ENCODE measurements around the gene WT1.
"Not testable (repeated sequence)": the region's sequence is repeated elsewhere in the genome, so short reads cannot be mapped to it uniquely, and the experiment has no call there.

Gene WT1

GRCh38 chr11:32387411-32387810 is 47.9 kb downstream of the WT1 start:
- DNase-seq (ENCODE audit: low read depth in 2 of 2), result no peak

- DNase-seq (ENCODE audit: low read depth in 2 of 2), result no peak
Measured at GRCh38 chr11:32386770-32387377, 48.5 kb downstream of the WT1 start.

DNA sequence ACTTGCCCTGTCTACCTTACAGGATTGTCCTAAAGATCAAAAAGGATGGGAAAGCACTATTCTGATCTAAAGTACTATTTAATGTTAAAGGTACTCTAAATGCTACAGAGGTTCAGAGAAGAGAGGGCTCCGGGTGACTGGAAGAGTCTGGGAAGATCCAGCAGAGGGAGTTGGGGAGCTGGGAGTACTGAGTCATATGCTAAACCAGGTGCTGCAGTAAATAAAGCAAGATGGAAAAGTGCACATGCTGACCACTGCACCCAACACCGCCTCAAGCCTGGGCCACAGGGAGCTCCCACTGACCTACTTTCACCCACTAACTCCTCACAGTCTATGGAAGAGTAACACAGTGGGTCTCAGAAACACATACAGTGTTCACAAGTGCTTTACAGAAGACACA is 49.3 kb downstream of the WT1 start:
- DNase-seq (ENCODE audit: low read depth in 2 of 2), result no peak

GRCh38 chr11:32382339-32383049 is 52.8 kb downstream of the WT1 start:
- no peak for DNase-seq (ENCODE audit: low read depth in 2 of 2)

- no peak for DNase-seq (ENCODE audit: low read depth in 2 of 2)
Measured at GRCh38 chr11:32381179-32381578, 54.2 kb downstream of the WT1 start.

GRCh38 chr11:32379719-32380118 is 55.6 kb downstream of the WT1 start:
- no peak for DNase-seq (ENCODE audit: low read depth in 2 of 2)

DNA sequence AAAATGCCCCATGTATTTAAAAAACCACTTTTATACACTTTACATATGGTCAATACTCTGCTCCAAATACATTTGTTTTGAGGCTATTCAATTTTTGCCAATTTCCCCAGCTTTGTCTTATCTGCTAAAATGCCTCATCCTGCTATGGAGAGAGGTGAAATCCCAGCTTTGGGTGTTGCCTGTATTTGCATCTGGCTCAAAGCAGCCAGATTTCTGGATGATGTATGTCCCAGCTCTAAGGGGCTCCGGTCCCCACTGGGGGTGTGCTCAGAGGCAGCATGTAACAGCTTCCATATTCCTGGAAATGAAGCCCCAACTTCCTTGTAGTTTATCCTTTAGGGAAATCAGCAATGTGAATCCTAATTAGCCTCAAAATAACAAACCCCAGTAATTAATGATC is 59.5 kb downstream of the WT1 start:
- DNase-seq (ENCODE audit: low read depth in 2 of 2), result no peak

GRCh38 chr11:32374261-32374711 is 61.1 kb downstream of the WT1 start:
- no peak for DNase-seq (ENCODE audit: low read depth in 2 of 2)

DNA sequence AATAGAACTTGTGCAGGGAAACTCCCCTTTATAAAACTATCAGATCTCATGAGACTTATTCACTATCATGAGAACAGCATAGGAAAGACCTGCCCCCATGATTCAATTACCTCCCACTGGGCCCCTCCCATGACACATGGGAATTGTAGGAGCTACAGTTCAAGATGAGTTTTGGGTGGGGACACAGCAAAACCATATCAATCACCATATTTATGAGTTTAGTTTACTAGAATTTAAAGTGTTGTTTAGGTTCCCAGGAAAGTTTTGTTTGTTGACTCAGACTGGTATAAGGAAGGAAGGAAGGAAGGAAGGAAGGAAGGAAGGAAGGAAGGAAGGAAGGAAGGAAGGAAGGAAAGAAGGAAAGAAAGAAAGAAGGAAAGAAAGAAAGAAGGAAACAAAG is 65.4 kb downstream of the WT1 start:
- not testable (repeated sequence) for DNase-seq (ENCODE audit: low read depth in 2 of 2)

DNA sequence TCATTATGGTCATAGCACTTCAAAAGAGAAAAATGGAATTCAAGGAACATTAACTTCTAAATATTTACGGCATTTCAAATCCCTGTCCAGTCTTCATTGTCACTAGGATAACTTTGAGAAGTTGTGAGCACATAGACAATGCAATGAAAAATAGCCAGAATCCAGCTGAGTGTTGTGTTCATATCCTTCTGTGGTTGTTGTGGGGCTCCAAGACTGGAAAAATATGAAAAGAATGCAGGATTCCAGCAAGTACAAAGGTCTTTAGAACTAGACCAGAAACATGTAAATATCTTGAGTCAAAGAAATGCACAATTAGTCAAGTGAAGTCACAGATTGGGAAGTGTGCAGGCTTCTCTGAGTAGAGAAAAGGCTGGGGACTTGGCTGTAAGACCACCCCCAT is 68.7 kb downstream of the WT1 start:
- DNase-seq (ENCODE audit: low read depth in 2 of 2), result no peak

DNA sequence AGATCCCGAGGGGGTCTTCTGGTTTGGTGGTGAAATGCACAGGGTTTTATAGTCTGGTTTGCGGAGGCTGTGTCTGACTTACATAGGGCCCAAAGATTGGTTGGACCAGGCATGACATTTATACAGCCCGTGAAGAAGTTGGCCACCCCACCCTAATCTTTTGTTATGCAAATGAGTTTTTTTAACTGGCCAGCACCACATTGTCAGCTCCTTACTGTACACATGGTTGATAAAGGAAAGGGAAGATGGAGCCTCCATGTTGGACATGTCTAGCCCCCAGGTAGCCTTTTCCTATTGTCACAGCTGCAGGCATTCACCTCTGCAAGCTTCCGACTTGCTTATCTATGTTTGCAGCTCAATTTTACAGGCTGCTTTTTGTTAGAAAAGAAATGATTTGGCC is 70.1 kb downstream of the WT1 start:
- DNase-seq (ENCODE audit: low read depth in 2 of 2), result no peak

- no peak for DNase-seq (ENCODE audit: low read depth in 2 of 2)
Measured at GRCh38 chr11:32358729-32359128, 76.6 kb downstream of the WT1 start.

DNA sequence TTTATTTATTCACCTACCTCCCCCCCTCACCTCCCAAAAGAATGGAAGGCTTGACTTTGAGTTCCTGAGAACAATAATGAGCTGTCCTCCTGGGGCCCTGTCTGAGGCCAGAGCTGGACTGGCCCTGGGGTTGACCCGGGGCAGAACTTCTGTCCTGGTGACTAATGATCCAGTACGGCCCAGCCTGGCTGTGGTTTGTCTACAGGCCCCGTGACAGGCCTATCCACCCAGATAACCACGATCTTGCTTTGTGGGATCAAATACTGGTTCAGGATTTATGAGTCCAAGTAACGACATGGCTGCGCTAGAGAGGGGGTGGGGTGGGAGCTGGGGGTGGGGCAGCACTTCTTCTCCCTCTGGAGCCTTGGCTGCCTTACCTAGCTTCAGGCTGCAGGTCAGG is 81.5 kb downstream of the WT1 start:
- no peak for DNase-seq (ENCODE audit: low read depth in 2 of 2)

DNA sequence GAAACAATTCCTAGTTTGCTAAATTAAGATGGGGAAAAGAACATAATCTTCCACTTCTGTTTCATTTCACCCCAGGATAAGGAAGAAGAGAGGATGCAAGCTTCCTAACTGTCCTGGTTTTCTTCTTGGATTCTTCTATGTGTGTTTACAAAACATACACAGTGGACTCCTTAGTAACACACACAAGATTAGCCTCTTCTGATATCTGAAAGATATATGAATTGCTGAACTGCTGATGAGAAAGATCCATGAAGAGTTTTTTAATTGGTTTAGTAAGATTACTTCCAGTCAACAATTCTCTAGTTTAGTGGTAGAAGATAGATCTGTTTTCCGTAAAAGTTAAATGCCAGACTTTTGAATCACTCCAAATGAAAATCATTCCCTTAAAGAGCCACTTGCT is 86.8 kb downstream of the WT1 start:
- DNase-seq (ENCODE audit: low read depth in 2 of 2), result no peak

DNA sequence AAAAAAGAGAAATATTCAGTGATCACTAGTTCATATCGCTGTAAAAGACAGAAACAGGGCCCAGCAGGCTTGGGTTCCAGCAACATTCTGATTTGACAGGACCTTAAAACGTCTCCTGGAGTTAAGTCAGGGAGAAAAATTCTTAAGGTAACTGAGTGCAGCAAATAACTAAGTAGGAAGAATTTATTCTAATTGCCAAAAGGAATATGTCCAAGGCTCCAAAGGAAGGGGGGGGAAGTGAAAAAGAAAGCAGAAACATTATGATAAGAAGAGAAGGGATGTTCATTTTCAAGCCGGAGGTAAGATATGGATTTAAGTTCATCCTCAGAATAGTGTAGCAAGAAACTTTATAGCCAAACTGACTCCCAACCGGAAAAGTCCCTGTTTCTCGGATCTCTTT is 90.4 kb downstream of the WT1 start:
- no peak for DNase-seq (ENCODE audit: low read depth in 2 of 2)

GRCh38 chr11:32343325-32344008 is 91.9 kb downstream of the WT1 start:
- no peak for DNase-seq (ENCODE audit: low read depth in 2 of 2)

DNA sequence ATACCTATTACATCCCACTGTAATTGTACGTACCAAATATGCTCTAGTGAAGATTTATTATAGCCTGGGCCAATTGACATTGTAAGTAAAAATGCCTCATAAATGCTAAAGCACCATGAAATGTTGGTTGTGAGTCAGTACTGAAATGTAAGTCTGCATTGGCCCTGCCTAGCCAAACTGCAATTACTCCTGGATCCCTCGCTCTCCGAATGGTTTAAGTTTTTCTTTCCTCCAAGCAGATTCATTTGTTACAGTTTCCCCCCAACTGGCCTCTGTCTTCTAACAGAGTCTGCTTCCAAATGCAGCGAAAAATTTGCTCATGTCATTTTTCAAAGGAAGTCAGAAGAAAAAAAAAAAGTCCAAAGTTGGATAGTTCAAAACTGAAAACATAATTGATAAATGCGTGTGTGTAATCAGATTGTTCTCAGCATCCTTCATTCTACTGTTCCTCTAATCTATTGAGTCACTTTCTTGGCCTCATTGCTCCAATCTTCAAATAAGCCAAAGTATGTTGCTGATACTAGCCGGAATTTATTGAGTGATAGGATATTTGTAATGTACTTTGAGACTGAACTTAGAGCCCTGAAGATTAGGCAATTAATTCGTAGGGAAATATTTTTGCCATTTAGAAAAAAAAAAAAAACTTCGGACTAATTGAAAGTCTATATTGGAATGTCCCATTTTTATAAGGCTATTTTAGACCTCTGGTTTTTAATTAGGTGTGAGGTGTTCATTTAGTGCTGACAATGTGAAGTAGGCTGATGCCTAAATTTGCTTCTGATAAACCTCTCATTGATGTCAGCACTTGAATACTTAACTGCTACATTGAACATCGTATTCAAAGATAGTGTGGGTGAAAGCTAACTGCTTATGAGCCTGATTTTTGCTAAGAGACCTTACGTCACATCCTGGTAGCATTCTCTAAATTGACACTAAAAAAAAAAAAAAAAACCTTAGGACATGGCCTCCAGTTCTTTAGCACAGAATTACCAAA is 93.4 kb downstream of the WT1 start:
- DNase-seq (ENCODE audit: low read depth in 2 of 2), result no peak

DNA sequence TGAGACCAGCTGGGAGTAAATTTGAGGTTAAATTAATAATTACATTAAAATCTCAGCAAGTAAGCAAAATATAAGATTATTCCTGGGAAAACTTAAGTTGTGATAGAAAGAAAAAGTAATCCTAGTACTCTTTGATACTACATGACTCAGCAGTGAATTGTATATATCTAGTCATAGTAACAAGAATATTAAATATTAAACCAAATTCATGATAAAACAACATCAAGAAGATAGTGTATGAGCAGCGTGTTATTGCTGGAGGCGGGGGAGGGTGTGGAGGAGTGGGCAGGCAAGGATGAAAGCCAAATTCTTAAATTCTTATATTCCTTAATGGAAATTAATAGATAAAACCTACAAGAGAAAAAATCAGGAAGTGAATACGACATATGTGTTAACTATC is 95.2 kb downstream of the WT1 start:
- DNase-seq (ENCODE audit: low read depth in 2 of 2), result no peak

Measured in stimulated activated CD8-positive, alpha-beta memory T cell treated with anti-CD3 and anti-CD28 coated beads, Interleukin-15, amount 100 ng/mL, for 4 hours (primary cell).